ENCODE results near the gene LYRM1. TPM values are rescaled to one million over a fixed set of nuclear protein-coding genes. Genes with fewer than 3 reads are reported as not detected.

Gene LYRM1
- polyA plus RNA-seq, 1 experiment, result 19.3 TPM

GRCh38 chr16:20886320-20886719, 14.3 kb upstream of the LYRM1 start:
- POLR2A ChIA-PET, result no interaction called here
- Histone ChIP-seq H3K36me3 (ENCODE audit: control insufficient read depth, insufficient read depth, low read length) (peaks cover 7% of the 10 kb centered on the region), H3K4me3 (ENCODE audit: low read depth, low read length) (no peak overlapping the region), H3K27me3 (ENCODE audit: control insufficient read depth, insufficient read depth, low read length) (no peaks in the 10 kb centered on the region)
- no peak for DNase-seq (ENCODE audit: low read depth)
- CTCF ChIA-PET, result interaction anchor here (1.0 to 2.4 kb wide), 2 partner anchors 13 to 35 kb away, joined by 3 to 6 read pairs; partner anchors contain the start of genes DCUN1D3 and LYRM1
- TF ChIP-seq CTCF (IDR thresholded peaks at IDR 0.05; ENCODE audit: insufficient read depth, low read depth, low read length), result no peak

DNA sequence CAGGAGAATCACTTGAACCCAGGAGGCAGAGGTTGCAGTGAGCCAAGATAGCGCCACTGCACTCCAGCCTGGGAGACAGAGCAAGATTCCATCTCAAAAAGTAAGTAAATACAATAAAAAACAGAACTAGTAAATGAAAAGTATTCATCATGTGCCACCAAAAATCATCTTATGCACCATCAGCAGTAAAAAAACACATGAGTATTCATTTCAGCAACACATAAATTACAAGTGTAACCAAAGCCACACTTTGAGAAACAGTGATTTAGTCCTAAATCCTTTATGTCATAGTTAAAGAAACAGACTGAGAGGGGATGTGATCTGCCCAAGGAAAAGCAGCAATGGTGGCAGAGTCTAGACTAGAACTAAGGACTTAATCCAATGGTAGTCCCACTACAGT, 13.4 kb upstream of the LYRM1 start:
- CTCF ChIA-PET, result interaction anchor here (2.4 kb wide), 1 partner anchor 13 kb away, joined by 6 read pairs; the partner anchor contains the start of genes DCUN1D3 and LYRM1
- POLR2A ChIA-PET, result interaction anchor here (0.5 to 0.6 kb wide), 2 partner anchors 10 to 1069 kb away, joined by 4 read pairs; no protein-coding TSS in a partner anchor

DNA sequence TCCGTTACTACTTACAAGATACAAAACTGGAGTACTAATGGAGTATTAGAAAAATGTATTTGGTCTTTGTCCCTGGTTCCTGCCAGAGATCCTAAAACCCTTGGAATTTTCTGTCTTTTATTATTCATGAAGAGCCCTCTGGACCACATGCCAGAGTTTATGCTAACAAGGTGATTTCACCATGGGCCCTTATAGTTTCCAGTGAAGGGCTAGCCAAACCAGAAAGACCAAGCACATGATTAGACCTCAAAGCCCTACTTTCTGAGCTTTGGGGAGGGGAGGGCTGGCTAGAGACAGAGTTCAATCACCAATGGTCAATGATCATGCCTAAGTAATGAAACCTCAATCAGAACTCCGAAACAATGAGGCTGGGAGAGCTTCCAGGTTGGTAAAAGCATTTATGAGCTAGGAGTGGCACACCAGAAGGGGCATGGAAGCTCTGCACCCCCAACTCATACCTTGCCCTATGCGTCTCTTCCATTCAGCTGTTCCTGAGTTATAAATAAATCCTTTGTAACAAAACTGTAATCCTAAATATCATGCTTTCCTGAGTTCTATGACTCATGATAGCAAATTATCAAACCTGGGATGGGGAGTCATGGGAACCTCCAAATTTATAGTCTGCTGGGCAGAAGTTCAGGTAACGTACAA, 10.8 kb upstream of the LYRM1 start:
- POLR2A ChIA-PET, result interaction anchor here (0.7 kb wide), 2 partner anchors 411 to 635 kb away, joined by 6 to 7 read pairs; no protein-coding TSS in a partner anchor
- no peak overlapping the region for H3K4me3 ChIP-seq (ENCODE audit: low read depth, low read length)
- no peak for TF ChIP-seq CTCF (IDR thresholded peaks at IDR 0.05; ENCODE audit: insufficient read depth, low read depth, low read length)
- peaks cover 14% of the 10 kb centered on the region for H3K36me3 ChIP-seq (ENCODE audit: control insufficient read depth, insufficient read depth, low read length)
- H3K27me3 ChIP-seq (ENCODE audit: control insufficient read depth, insufficient read depth, low read length), result no peaks in the 10 kb centered on the region
- no peak for DNase-seq (ENCODE audit: low read depth)
- CTCF ChIA-PET, result interaction anchor here (0.8 to 1.5 kb wide), 2 partner anchors 9 to 40 kb away, joined by 3 to 4 read pairs; no protein-coding TSS in a partner anchor

More for the DNA sequence above, 13.4 kb upstream of the LYRM1 start:
- TF ChIP-seq CTCF (IDR thresholded peaks at IDR 0.05; ENCODE audit: insufficient read depth, low read depth, low read length), result no peak
- Histone ChIP-seq H3K27me3 (ENCODE audit: control insufficient read depth, insufficient read depth, low read length) (no peaks in the 10 kb centered on the region), H3K4me3 (ENCODE audit: low read depth, low read length) (no peak overlapping the region), H3K36me3 (ENCODE audit: control insufficient read depth, insufficient read depth, low read length) (peaks cover 10% of the 10 kb centered on the region)
- DNase-seq (ENCODE audit: low read depth), result no peak

- POLR2A ChIA-PET, result interaction anchor here (1.1 kb wide), 1 partner anchor 29 kb away, joined by 3 read pairs; no protein-coding TSS in a partner anchor
- CTCF ChIA-PET, result interaction anchor here (0.6 kb wide), 1 partner anchor 9 kb away, joined by 3 read pairs; no protein-coding TSS in a partner anchor
- no peaks in the 10 kb centered on the region for H3K27me3 ChIP-seq (ENCODE audit: control insufficient read depth, insufficient read depth, low read length)
- H3K4me3 ChIP-seq (ENCODE audit: low read depth, low read length), result no peak overlapping the region
- no peak for DNase-seq (ENCODE audit: low read depth)
- peaks cover 10% of the 10 kb centered on the region for H3K36me3 ChIP-seq (ENCODE audit: control insufficient read depth, insufficient read depth, low read length)
- TF ChIP-seq CTCF (IDR thresholded peaks at IDR 0.05; ENCODE audit: insufficient read depth, low read depth, low read length), result no peak
These were observed 6.2 kb upstream of the LYRM1 start for GRCh38 chr16:20894388-20894787.

DNA sequence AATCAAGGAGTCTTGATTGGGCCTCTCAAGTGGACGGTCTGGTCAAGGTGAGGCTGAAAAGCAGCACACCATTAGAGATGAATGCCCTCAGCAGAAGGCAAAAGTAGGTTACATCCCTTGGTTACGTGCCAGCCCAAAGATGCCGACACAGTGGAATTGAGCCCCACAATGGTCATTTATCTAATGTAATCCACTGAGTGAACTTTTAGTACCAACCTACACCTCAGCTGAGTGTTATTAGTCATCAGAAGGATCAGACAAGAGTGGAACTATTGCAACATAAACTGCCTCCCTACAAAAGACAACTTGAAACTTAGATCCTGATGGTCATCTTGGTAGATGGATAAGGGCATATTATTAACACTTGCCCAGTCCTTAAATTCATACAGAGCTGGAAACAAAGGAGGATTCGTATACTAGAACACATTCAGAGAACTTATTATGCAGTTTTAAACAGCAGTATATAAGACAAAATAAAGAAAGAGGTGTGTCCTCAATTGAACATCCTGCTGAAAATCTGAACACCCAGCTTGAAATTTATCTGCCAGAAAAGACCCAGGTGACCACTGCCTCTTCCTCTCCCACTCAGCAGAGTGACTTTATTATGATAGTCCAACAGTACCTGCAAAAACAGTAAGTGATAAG, 3.2 kb upstream of the LYRM1 start:
- no peak for TF ChIP-seq CTCF (IDR thresholded peaks at IDR 0.05; ENCODE audit: insufficient read depth, low read depth, low read length)
- no peaks in the 10 kb centered on the region for H3K27me3 ChIP-seq (ENCODE audit: control insufficient read depth, insufficient read depth, low read length)
- ChIA-PET POLR2A (interaction anchor here (0.6 kb wide), 1 partner anchor 10 kb away, joined by 4 read pairs; no protein-coding TSS in a partner anchor), CTCF (interaction anchor here (1.0 to 2.7 kb wide), 4 partner anchors 9 to 47 kb away, joined by 3 to 11 read pairs (median 4); no protein-coding TSS in a partner anchor)
- H3K36me3 ChIP-seq (ENCODE audit: control insufficient read depth, insufficient read depth, low read length), result peaks cover 4% of the 10 kb centered on the region; the same call in 1 of the 2 replicates
- H3K4me3 ChIP-seq (ENCODE audit: low read depth, low read length), result no peak overlapping the region
- no peak for DNase-seq (ENCODE audit: low read depth)
